Suprapubic skin (tissue), 4 donors: Measurements from ENCODE around the gene C6orf47. TPM values are rescaled to one million over a fixed set of nuclear protein-coding genes. Genes with fewer than 3 reads are reported as not detected.
A peak's percentile ranks its signal among the peaks of the same experiment; 100 is the strongest.

Source experiments
- DNase-seq, 2 donors: peaks; one replicate each; pipeline ENCODE4 v3.0.0-alpha.2; 2019; ENCODE audit warnings: low spot score in 2 of 2
- H3K27ac ChIP-seq: fragments of 200-600 bp; sonication (generic); one replicate; pipeline ENCODE4 v1.5.1; 2019
- H3K27me3 ChIP-seq: fragments of 200-600 bp; sonication (generic); one replicate; pipeline ENCODE4 v1.5.1; 2019
- H3K36me3 ChIP-seq: fragments of 200-600 bp; sonication (generic); one replicate; pipeline ENCODE4 v1.5.1; 2019
- H3K4me1 ChIP-seq: fragments of 200-600 bp; sonication (generic); one replicate; pipeline ENCODE4 v1.5.1; 2019
- H3K4me3 ChIP-seq: fragments of 200-600 bp; sonication (generic); one replicate; pipeline ENCODE4 v1.5.1; 2019; ENCODE audit warnings: mild to moderate bottlenecking
- H3K9me3 ChIP-seq: fragments of 200-600 bp; sonication (generic); one replicate; pipeline ENCODE4 v1.5.1; 2019
- CTCF ChIP-seq, 2 donors: fragments of 200-600 bp in 1 of 2; fragments of 450-650 bp in 1 of 2; sonication (generic) in 1 of 2; IDR thresholded peaks; one replicate each; pipeline ENCODE4 v1.5.1; 2016 to 2019; ENCODE audit warnings: antibody characterized with exemption in 2 of 2, mild to moderate bottlenecking in 1 of 2, moderate library complexity in 1 of 2
- EP300 ChIP-seq: sonication (generic); formaldehyde crosslinking; IDR thresholded peaks from one replicate; pipeline ENCODE4 v1.6.1; 2017; ENCODE audit warnings: antibody characterized with exemption
- POLR2A ChIP-seq, 2 donors: fragments of 450-650 bp; IDR thresholded peaks; one replicate each; pipeline ENCODE4 v1.6.1; 2017; ENCODE audit warnings: antibody characterized with exemption in 2 of 2, mild to moderate bottlenecking in 2 of 2, moderate library complexity in 2 of 2
- POLR2AphosphoS5 ChIP-seq, 3 donors: sonication (generic); formaldehyde crosslinking; IDR thresholded peaks; one replicate each; pipeline ENCODE4 v1.6.1; 2017; ENCODE audit warnings: antibody characterized with exemption in 3 of 3
- WGBS: methylation state at CpG from one replicate; pipeline ENCODE4 v1.1.5; 2018; 5-methylcytosine and 5-hydroxymethylcytosine counted together
- total RNA-seq, 4 donors: library from RNA; depleted of rRNA; stranded (reverse); fragments of >200 nt; gene quantifications; one replicate each; pipeline ENCODE4 v1.1.0, GENCODE V29; 2016

C6orf47 gene
- total RNA-seq, 4 donors from 2014 or later, result 31.6 to 41.0 (median 38.1) TPM

- peak overlapping the region; percentile 96 for H3K27ac ChIP-seq
- H3K27me3 ChIP-seq, result no peaks in the 10 kb centered on the region
- peaks cover 24% of the 10 kb centered on the region for H3K4me1 ChIP-seq
- H3K4me3 ChIP-seq, result peak overlapping the region; percentile 65
- no peaks in the 10 kb centered on the region for H3K9me3 ChIP-seq
- 46% methylated on average over 10 of the region's 10 CpGs for WGBS
- H3K36me3 ChIP-seq, result peaks cover 44% of the 10 kb centered on the region
- no peak for DNase-seq
- TF ChIP-seq POLR2AphosphoS5 (IDR thresholded peaks at IDR 0.05) (no peak), POLR2A (IDR thresholded peaks at IDR 0.05) (no peak), CTCF (IDR thresholded peaks at IDR 0.05) (no peak), EP300 (no peak)
These were observed 37.9 kb downstream of the C6orf47 start for GRCh38 chr6:31622684-31623091.

- H3K27me3 ChIP-seq, result no peaks in the 10 kb centered on the region
- H3K27ac ChIP-seq, result peak overlapping the region; percentile 96
- H3K36me3 ChIP-seq, result peaks cover 37% of the 10 kb centered on the region
- no peak for DNase-seq
- no peaks in the 10 kb centered on the region for H3K9me3 ChIP-seq
- no peak for TF ChIP-seq POLR2A (IDR thresholded peaks at IDR 0.05)
- no peak for TF ChIP-seq EP300
- no peak for TF ChIP-seq CTCF (IDR thresholded peaks at IDR 0.05)
- no peak for TF ChIP-seq POLR2AphosphoS5 (IDR thresholded peaks at IDR 0.05)
- peak overlapping the region; percentile 65 for H3K4me3 ChIP-seq
- H3K4me1 ChIP-seq, result peaks cover 24% of the 10 kb centered on the region
- 19% methylated on average over 4 of the region's 4 CpGs for WGBS
These were observed 38.6 kb downstream of the C6orf47 start for GRCh38 chr6:31621991-31622390.

GRCh38 chr6:31621320-31621939 is 39.1 kb downstream of the C6orf47 start:
- H3K4me3 ChIP-seq, result peak overlapping the region; percentile 65
- DNase-seq, result no peak
- no peaks in the 10 kb centered on the region for H3K27me3 ChIP-seq
- TF ChIP-seq CTCF (IDR thresholded peaks at IDR 0.05) (no peak), EP300 (no peak), POLR2AphosphoS5 (IDR thresholded peaks at IDR 0.05) (no peak), POLR2A (IDR thresholded peaks at IDR 0.05) (no peak)
- WGBS, result 10% methylated on average over 15 of the region's 15 CpGs
- peaks cover 24% of the 10 kb centered on the region for H3K4me1 ChIP-seq
- peaks cover 32% of the 10 kb centered on the region for H3K36me3 ChIP-seq
- peak overlapping the region; percentile 96 for H3K27ac ChIP-seq
- H3K9me3 ChIP-seq, result no peaks in the 10 kb centered on the region

GRCh38 chr6:31620586-31621319 is 39.8 kb downstream of the C6orf47 start, which contains the start of gene PRRC2A:
TSS of gene PRRC2A (plus strand) at chr6:31620715. CDS start at chr6:31622790, 2,075 bp downstream.
- Histone ChIP-seq H3K9me3 (no peaks in the 10 kb centered on the region), H3K4me1 (peaks cover 24% of the 10 kb centered on the region), H3K36me3 (peaks cover 25% of the 10 kb centered on the region), H3K4me3 (peak within 1 kb of the TSS; percentile 65), H3K27me3 (no peaks in the 10 kb centered on the region), H3K27ac (peak within 1 kb of the TSS; percentile 96)
- 0% methylated on average over 32 of the region's 67 CpGs for WGBS
- peak in 1 of 2 donors; percentile 73 for TF ChIP-seq POLR2A (IDR thresholded peaks at IDR 0.05)
- no peak for TF ChIP-seq EP300
- TF ChIP-seq POLR2AphosphoS5 (IDR thresholded peaks at IDR 0.05), result peak in 2 of 3 donors; percentile 14 to 32
- TF ChIP-seq CTCF (IDR thresholded peaks at IDR 0.05), result no peak
- peak; percentile 91 to 98 for DNase-seq
